Left forelimb (tissue), 1 donor: ENCODE measurements around the gene OR2G6.
"Not testable (repeated sequence)": the region's sequence is repeated elsewhere in the genome, so short reads cannot be mapped to it uniquely, and the experiment has no call there.

Source experiments
- DNase-seq: peaks from one replicate; pipeline ENCODE4 v3.0.0-alpha.2; 2018; ENCODE audit warnings: low spot score

Gene OR2G6

DNA sequence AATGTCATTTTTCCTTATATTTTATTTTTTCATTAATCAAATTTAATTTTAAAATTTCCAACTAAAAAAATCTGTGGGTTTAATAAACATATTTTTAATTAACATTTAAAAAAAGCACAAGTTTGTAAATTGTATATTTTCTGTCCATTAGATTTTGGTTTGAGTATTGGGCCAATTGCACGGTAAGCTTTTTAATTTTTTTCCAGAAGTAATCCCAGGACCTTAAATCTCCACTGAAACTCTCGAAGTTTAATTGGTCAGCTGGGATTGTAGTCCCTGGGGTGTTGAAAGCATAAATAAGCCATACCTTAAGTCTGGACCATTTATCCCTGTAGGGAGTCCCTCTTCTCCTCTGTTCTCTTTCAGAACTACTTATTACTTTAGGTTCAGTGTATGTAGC lies at the start of gene OR2G6:
Gene OR2G6 (plus strand): TSS at position 301 of the 400 bp plus-strand sequence. CDS start 13,574 bp downstream, outside the sequence.
- not testable (repeated sequence) for DNase-seq

DNA sequence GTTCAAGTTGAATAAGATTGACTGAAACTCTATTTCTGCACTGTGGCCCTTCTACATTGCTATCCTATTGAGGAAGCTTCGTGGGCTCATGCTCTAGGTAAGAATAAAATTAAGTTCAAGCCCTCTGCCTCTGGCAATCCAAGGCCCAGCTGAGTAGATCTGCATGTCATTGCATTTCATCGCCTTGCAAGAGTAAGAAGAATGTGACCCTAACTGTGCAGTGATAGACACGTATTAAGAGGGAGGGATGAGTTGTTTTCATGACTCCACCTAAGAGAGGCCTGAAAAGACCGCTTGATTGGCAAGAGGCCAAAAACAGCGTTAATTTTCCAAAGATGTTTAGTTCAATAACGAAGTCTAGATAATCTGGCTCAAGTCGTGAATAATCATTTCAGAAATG lies 48.8 kb upstream of the OR2G6 start:
- not testable (repeated sequence) for DNase-seq

DNA sequence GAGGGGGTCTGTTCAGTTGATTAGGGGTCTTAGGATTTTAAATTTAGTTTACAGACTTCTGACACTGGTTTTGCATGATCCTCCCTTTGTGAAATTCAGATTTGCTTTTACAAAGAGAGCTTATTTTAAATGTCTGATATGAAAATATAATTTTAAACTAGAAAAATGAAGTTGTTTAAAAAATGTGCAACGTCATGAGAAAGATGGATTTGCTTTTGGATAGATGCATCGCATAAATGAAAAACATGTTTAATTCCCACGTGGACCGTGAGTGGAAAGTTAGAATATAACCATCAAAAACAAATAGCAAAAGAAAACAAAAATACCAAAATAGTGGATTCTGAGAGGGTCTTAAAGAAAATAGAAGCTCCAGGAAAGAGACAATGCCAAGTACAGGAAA lies 36.7 kb upstream of the OR2G6 start:
- no peak for DNase-seq

DNA sequence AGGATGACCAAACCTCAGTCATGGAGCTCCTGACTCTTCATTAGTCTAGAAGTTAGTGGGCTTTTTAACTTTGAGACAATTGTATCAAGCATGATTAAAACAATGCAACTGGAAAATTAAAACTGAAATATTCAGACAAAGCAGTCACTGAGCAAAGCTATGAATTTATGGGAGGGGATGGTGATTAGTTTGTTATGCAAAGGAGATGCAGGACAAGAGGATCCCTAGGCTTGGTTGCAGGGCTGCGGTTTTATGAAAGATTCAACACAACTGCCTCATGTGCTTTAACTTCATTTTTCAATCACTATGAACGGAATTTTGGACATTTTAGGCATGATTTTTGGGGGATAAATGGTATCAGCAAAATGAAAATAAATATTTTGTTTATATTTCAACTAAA lies 35.8 kb upstream of the OR2G6 start:
- DNase-seq = not testable (repeated sequence)

DNA sequence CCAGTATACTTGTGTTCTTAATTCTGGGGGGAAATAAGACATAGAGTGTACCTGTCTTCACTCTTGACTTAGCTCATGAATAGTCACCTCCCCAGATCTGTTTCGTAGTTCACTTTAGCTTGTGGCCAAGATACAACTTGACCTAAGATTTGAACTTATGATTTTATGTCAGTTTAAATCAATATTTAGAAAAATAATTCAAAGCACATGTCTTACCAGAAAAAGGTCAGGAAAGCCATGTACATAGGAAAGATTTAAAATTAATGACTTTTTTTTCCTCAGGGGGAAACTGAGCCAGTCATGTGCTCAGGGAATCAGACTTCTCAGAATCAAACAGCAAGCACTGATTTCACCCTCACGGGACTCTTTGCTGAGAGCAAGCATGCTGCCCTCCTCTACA lies 34.8 kb upstream of the OR2G6 start, which contains the start of gene OR2T3:
Gene OR2T3 (plus strand): TSS at position 301 of the 400 bp plus-strand sequence. CDS start 0 bp downstream, at position 301.
- DNase-seq = not testable (repeated sequence)

DNA sequence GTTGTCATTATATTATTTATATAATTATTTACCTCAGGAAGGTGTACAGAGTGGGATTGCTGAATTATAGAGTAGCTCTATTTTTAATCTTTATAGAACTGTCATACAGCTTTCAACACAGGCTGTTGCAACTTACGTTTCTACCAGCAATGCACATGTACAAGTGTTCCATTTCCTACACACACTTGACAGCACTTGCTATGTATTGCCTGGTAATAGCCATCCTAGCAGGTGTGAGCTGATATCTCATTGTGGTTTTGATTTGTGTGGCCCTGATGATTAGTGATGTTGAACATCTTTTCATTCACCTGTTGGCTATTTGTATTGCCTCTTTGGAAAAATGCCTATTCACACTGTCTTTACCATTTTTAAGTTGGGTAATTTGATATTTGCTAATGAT lies 32.2 kb upstream of the OR2G6 start:
- not testable (repeated sequence) for DNase-seq

DNA sequence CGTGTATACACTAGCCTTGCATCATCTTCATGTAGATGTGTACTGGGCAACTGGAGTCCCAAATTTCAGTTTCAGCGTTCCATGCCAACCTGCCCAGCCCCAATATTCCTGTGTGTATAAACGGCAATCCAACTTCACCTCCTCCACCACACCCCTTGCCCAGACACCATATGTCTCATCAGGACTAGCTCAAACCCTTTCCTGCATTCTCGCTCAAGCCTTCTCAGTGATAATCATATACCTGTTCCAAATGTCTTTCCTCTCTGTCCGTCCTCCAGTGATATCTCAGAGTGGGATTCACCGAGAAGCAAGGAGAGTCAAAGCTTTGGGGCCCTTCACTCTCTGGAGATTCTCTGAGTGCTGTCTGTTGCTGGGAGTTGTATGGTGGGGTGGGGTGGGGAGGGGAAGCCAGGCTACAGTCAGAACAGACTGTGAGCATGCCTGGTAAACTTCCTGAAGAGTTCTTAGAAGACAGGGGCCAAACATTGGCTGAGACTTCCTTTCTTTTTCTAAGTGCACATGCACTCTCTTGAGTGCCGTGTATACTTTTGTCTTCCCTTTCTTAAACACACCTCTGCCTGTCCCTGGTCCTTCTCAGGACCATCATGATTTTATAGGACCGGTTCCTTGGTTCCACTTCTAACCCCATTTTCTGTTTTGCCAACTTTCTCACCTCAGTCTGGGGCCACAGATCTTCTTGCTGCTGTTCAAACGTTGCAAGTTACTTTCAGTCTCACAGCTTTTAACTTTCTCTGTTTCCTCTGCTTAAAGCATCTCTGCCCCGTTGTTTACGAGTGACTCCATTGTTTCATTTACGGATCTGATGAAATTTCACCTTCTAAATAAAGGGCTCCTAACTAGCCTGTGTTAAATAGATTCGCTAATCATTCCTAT lies 25.9 kb upstream of the OR2G6 start:
- DNase-seq = not testable (repeated sequence)

DNA sequence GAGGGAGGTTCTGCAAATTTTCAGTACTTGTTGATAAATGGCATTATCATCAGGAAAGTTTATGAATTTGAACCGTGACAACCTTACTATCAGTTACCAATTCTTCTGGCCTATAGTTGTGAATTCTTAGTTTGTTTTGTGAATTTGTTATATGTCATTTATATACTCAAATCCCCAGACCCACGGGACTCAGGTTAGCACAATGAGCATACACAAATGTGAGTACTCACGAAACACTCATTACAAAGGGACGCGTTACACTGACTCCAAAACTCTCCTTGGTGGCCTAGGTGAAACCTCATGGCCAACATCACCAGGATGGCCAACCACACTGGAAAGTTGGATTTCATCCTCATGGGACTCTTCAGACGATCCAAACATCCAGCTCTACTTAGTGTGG lies 19.6 kb upstream of the OR2G6 start, which contains the start of gene OR2T5:
Gene OR2T5 (plus strand): TSS at position 301 of the 400 bp plus-strand sequence. CDS start 0 bp downstream, at position 301.
- DNase-seq = not testable (repeated sequence)

DNA sequence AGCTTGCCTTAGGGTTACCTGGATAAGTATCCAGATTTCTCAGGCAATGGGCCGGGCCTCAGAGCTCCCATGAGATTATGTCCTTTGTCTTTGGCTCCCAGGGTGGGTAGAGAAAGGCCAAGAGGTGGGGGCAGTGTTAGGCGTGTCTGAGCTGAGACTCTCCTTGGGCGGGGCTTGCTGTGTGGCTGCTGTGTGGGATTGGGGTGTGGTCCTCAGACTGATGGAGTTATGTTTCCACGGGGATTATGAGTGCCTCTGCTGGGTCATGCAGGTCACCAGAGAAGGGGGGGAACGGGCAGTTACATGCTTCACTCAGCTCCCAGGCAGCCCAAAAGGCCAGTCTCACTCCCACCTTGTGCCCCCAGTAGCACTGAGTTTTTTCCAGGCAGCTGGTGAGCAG lies 11.2 kb upstream of the OR2G6 start:
- not testable (repeated sequence) for DNase-seq

DNA sequence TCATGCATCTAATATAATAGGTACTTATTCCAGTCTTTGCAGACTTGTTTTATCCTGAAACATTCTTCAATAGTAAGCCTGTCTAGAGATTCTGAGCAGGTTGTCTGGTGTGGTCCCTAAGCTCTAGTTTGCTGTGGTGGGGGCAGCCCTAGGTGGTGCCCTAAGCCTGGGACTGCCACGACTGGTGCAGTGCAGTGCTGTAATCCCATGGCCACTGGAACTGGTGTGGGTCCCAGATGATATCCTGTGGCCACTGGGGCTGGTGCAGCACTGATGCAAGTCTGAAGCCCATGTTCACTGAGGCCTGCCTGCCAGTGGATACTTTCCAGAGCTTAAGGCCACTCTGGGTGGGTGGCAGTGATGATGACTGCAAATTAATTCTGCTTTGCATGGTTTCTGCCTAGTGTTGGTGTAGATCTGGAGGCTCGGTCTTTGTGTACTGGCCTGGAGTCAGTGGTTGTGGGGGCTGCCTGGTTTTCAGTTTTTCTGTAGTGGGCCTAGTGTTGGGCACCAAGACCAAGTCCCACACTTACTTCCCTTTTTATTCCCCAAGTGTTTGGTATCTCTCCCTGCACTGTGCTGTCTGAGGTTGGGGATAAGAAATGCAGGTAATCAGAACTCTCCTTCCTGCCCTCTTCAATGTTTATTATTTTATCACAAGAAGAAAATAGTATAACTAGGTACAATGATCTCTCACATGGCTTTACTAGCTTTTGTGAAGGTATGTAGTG lies 7.4 kb upstream of the OR2G6 start:
- DNase-seq = not testable (repeated sequence)

DNA sequence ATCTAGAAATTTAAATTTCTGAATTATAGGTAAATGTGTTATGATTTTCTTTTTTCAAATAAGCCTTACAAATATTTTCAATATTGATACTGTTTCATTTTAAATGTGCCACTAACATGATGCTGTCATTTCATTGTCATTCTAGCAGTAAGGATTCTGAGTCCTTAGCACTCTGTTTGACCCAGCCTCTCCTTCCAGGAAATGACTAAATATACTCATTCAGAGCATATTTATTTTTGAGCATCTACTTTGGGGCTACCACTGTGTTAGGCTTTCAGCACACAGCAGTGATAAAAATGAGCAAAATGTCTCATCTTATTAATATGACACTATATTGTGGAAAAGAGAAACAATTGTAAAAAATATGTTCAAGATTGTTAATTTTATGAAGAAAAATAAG lies 2.3 kb downstream of the OR2G6 start:
- not testable (repeated sequence) for DNase-seq

DNA sequence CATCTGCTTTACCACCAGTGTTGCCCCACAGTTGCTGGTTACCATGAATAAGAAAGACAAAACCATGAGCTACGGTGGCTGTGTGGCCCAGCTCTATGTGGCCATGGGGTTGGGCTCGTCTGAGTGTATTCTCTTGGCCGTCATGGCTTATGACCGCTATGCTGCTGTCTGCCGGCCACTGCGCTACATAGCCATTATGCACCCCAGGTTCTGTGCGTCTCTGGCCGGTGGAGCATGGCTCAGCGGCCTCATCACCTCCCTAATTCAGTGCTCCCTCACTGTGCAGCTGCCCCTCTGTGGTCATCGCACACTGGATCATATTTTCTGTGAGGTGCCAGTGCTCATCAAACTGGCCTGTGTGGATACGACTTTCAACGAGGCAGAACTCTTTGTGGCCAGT lies 14.0 kb downstream of the OR2G6 start:
- no peak for DNase-seq

DNA sequence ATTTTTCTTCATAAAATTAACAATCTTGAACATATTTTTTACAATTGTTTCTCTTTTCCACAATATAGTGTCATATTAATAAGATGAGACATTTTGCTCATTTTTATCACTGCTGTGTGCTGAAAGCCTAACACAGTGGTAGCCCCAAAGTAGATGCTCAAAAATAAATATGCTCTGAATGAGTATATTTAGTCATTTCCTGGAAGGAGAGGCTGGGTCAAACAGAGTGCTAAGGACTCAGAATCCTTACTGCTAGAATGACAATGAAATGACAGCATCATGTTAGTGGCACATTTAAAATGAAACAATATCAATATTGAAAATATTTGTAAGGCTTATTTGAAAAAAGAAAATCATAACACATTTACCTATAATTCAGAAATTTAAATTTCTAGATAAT lies 29.6 kb downstream of the OR2G6 start:
- DNase-seq = not testable (repeated sequence)

DNA sequence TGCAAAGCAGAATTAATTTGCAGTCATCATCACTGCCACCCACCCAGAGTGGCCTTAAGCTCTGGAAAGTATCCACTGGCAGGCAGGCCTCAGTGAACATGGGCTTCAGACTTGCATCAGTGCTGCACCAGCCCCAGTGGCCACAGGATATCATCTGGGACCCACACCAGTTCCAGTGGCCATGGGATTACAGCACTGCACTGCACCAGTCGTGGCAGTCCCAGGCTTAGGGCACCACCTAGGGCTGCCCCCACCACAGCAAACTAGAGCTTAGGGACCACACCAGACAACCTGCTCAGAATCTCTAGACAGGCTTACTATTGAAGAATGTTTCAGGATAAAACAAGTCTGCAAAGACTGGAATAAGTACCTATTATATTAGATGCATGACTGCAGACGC lies 39.5 kb downstream of the OR2G6 start:
- DNase-seq = not testable (repeated sequence)

DNA sequence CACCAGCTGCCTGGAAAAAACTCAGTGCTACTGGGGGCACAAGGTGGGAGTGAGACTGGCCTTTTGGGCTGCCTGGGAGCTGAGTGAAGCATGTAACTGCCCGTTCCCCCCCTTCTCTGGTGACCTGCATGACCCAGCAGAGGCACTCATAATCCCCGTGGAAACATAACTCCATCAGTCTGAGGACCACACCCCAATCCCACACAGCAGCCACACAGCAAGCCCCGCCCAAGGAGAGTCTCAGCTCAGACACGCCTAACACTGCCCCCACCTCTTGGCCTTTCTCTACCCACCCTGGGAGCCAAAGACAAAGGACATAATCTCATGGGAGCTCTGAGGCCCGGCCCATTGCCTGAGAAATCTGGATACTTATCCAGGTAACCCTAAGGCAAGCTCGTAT lies 43.2 kb downstream of the OR2G6 start:
- not testable (repeated sequence) for DNase-seq

DNA sequence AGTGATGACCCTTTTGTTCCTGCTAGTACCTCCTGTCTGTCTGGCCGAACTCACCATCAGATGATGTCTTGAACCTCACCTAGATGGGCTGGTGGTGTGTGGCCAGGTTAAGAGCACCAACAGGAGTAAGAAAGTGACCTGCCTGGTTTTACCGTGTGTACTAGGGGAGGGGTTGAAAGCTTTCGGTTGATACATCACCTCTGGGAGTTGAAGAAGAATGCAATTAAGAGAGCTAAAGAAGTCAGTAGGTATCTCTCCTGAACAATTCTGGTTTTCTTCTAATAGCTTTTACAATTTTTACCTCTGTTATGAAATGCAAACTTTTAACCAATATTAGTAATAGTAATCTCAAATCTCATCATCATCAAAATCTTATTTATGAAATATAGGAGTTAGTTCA lies 54.8 kb downstream of the OR2G6 start, which contains the start of gene OR2T29:
Gene OR2T29 (minus strand): TSS at position 101 of the 400 bp plus-strand sequence. CDS start 3,281 bp downstream, outside the sequence.
- DNase-seq = not testable (repeated sequence)

DNA sequence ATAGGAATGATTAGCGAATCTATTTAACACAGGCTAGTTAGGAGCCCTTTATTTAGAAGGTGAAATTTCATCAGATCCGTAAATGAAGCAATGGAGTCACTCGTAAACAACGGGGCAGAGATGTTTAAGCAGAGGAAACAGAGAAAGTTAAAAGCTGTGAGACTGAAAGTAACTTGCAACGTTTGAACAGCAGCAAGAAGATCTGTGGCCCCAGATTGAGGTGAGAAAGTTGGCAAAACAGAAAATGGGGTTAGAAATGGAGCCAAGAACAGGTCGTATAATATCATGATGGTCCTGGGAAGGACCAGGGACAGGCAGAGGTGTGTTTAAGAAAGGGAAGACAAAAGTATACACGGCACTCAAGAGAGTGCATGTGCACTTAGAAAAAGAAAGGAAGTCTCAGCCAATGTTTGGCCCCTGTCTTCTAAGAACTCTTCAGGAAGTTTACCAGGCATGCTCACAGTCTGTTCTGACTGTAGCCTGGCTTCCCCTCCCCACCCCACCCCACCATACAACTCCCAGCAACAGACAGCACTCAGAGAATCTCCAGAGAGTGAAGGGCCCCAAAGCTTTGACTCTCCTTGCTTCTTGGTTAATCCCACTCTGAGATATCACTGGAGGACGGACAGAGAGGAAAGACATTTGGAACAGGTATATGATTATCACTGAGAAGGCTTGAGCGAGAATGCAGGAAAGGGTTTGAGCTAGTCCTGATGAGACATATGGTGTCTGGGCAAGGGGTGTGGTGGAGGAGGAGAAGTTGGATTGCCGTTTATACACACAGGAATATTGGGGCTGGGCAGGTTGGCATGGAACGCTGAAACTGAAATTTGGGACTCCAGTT lies 57.9 kb downstream of the OR2G6 start:
- DNase-seq = not testable (repeated sequence)

DNA sequence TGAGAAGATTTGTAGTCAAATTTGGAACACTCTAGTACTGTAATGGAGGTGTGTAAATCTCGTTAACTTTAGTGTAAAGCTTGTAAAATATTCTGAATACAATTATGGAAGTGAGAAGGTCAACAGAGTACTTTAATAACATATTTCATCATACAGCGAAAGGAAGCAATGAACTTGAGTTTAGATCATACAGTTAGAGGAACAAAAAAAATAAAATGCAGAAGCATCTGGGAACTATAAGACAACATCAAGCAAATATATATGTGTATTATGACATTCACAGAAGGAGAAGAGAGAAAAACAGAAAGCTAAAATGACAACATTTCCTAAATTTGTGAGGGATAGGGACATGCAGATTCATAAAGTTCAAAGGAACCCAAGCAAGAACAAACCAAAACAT lies 61.2 kb downstream of the OR2G6 start:
- DNase-seq = not testable (repeated sequence)

DNA sequence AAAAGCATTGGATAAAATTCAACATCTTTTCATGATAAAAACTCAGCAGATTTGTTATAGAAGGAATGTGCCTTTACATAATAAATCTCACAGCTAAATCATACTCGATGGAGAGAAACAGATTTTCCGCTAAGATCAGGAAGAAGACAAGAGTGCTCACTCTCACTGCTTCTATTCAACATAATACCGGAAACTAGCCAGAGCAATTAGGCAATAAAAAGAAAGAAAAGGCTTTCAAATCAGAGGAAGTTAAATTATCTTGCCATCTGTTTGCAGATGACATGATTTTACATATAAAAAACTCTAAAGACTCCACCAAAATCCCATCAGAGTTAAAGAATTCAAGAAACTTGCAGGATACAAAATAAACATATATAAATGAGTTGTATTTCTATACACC lies 62.9 kb downstream of the OR2G6 start:
- DNase-seq = not testable (repeated sequence)

DNA sequence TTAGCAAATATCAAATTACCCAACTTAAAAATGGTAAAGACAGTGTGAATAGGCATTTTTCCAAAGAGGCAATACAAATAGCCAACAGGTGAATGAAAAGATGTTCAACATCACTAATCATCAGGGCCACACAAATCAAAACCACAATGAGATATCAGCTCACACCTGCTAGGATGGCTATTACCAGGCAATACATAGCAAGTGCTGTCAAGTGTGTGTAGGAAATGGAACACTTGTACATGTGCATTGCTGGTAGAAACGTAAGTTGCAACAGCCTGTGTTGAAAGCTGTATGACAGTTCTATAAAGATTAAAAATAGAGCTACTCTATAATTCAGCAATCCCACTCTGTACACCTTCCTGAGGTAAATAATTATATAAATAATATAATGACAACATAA lies 64.2 kb downstream of the OR2G6 start:
- not testable (repeated sequence) for DNase-seq

DNA sequence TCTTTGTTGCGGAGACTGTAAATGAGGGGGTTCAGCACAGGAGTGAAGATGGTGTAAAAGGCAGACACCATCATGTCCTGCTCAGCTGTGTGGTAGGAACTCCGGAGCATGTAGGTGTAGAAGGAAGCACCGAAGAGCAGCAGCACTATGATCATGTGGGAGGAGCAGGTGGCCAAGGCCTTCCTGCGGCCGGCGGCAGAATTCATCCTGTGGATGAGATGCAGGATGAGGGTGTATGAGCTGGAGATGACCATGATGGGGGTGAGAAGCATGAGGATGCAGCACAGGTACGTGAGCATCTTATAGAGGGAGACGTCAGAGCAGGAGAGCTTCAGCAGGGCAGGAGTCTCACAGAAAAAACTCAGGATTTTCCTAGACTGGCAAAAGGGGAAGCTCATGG lies 66.0 kb downstream of the OR2G6 start:
- not testable (repeated sequence) for DNase-seq

DNA sequence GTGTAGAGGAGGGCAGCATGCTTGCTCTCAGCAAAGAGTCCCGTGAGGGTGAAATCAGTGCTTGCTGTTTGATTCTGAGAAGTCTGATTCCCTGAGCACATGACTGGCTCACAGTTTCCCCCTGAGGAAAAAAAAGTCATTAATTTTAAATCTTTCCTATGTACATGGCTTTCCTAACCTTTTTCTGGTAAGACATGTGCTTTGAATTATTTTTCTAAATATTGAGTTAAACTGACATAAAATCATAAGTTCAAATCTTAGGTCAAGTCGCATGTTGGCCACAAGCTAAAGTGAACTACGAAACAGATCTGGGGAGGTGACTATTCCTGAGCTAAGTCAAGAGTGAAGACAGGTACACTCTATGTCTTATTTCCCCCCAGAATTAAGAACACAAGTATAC lies 66.8 kb downstream of the OR2G6 start, which contains the start of gene OR2T34:
Gene OR2T34 (minus strand): TSS at position 101 of the 400 bp plus-strand sequence. CDS start 0 bp downstream, at position 101.
- DNase-seq = not testable (repeated sequence)
